Measurements from ENCODE around the gene CDHR3.

DNA sequence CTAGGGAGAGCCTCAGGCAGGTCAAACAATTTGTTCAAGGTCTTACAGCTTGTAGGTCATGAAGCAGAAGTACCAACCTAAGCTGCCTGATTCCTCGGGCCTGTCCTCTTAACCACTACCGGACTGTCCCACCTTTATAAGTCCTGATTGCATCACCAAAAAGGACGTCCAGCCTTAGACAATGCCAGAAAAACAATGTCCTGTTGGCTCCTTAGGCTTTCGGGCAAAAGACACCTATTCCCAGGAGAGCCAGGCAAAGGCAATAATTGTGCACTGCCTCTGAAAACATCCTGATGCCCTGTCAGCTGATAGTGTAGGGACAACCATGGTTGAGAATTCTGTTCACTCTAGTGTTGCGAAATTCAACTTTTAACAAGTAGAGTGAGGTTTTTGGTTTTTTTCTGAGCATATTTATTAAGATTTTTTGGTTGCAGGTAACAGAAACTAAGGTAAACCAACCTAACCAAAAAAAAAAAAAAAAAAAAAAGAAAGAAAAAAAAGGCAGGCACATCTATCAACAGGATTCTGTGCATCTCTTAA lies 40.5 kb downstream of the CDHR3 start:
- TF ChIP-seq, protein P1, sequence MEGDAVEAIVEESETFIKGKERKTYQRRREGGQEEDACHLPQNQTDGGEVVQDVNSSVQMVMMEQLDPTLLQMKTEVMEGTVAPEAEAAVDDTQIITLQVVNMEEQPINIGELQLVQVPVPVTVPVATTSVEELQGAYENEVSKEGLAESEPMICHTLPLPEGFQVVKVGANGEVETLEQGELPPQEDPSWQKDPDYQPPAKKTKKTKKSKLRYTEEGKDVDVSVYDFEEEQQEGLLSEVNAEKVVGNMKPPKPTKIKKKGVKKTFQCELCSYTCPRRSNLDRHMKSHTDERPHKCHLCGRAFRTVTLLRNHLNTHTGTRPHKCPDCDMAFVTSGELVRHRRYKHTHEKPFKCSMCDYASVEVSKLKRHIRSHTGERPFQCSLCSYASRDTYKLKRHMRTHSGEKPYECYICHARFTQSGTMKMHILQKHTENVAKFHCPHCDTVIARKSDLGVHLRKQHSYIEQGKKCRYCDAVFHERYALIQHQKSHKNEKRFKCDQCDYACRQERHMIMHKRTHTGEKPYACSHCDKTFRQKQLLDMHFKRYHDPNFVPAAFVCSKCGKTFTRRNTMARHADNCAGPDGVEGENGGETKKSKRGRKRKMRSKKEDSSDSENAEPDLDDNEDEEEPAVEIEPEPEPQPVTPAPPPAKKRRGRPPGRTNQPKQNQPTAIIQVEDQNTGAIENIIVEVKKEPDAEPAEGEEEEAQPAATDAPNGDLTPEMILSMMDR (IDR thresholded peaks at IDR 0.05 in 2 of 3, conservative IDR thresholded peaks at IDR 0.05 in 1 of 3; ENCODE audit: insufficient read depth in 2 of 3, low read depth in 1 of 3, low read length in 3 of 3), result no peak
- TF ChIP-seq HDAC6 (IDR thresholded peaks at IDR 0.05; ENCODE audit: low read depth, low read length), result no peak
- TF ChIP-seq POLR2A (conservative IDR thresholded peaks at IDR 0.05), result no peak
- TF ChIP-seq, protein P2, sequence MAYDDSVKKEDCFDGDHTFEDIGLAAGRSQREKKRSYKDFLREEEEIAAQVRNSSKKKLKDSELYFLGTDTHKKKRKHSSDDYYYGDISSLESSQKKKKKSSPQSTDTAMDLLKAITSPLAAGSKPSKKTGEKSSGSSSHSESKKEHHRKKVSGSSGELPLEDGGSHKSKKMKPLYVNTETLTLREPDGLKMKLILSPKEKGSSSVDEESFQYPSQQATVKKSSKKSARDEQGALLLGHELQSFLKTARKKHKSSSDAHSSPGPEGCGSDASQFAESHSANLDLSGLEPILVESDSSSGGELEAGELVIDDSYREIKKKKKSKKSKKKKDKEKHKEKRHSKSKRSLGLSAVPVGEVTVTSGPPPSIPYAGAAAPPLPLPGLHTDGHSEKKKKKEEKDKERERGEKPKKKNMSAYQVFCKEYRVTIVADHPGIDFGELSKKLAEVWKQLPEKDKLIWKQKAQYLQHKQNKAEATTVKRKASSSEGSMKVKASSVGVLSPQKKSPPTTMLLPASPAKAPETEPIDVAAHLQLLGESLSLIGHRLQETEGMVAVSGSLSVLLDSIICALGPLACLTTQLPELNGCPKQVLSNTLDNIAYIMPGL (CRISPR knock-in tag; IDR thresholded peaks at IDR 0.05), result no peak
- no peak for TF ChIP-seq SIN3A (IDR thresholded peaks at IDR 0.05; ENCODE audit: borderline replicate concordance in 2 of 2, control insufficient read depth in 1 of 2, low read depth in 2 of 2, low read length in 2 of 2)
- TF ChIP-seq, protein P3, sequence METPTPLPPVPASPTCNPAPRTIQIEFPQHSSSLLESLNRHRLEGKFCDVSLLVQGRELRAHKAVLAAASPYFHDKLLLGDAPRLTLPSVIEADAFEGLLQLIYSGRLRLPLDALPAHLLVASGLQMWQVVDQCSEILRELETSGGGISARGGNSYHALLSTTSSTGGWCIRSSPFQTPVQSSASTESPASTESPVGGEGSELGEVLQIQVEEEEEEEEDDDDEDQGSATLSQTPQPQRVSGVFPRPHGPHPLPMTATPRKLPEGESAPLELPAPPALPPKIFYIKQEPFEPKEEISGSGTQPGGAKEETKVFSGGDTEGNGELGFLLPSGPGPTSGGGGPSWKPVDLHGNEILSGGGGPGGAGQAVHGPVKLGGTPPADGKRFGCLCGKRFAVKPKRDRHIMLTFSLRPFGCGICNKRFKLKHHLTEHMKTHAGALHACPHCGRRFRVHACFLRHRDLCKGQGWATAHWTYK (CRISPR knock-in tag; IDR thresholded peaks at IDR 0.05), result no peak
- no peak for TF ChIP-seq ZFPM2 (CRISPR knock-in tag; IDR thresholded peaks at IDR 0.05)
- TF ChIP-seq RAD51 (IDR thresholded peaks at IDR 0.05; ENCODE audit: borderline replicate concordance, low read depth), result no peak
- no peak for TF ChIP-seq NCOA1 (IDR thresholded peaks at IDR 0.05; ENCODE audit: low read depth)
- TF ChIP-seq, protein P4, sequence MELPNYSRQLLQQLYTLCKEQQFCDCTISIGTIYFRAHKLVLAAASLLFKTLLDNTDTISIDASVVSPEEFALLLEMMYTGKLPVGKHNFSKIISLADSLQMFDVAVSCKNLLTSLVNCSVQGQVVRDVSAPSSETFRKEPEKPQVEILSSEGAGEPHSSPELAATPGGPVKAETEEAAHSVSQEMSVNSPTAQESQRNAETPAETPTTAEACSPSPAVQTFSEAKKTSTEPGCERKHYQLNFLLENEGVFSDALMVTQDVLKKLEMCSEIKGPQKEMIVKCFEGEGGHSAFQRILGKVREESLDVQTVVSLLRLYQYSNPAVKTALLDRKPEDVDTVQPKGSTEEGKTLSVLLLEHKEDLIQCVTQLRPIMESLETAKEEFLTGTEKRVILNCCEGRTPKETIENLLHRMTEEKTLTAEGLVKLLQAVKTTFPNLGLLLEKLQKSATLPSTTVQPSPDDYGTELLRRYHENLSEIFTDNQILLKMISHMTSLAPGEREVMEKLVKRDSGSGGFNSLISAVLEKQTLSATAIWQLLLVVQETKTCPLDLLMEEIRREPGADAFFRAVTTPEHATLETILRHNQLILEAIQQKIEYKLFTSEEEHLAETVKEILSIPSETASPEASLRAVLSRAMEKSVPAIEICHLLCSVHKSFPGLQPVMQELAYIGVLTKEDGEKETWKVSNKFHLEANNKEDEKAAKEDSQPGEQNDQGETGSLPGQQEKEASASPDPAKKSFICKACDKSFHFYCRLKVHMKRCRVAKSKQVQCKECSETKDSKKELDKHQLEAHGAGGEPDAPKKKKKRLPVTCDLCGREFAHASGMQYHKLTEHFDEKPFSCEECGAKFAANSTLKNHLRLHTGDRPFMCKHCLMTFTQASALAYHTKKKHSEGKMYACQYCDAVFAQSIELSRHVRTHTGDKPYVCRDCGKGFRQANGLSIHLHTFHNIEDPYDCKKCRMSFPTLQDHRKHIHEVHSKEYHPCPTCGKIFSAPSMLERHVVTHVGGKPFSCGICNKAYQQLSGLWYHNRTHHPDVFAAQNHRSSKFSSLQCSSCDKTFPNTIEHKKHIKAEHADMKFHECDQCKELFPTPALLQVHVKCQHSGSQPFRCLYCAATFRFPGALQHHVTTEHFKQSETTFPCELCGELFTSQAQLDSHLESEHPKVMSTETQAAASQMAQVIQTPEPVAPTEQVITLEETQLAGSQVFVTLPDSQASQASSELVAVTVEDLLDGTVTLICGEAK (IDR thresholded peaks at IDR 0.05), result no peak
- TF ChIP-seq, protein P4 (CRISPR knock-in tag; IDR thresholded peaks at IDR 0.05), result no peak

Data from K562 (cell line).